GM04503 (cell line): ENCODE measurements around the gene NDUFA5.

Experiments used
- DNase-seq: peaks from one replicate; pipeline ENCODE4 v3.0.0-alpha.2; 2012; ENCODE audit warnings: low read depth

The NDUFA5 gene

GRCh38 chr7:123557398-123558288 lies at the start of gene NDUFA5:
NDUFA5 (minus strand) TSS chr7:123557818; CDS start chr7:123557795, 23 bp downstream.
- peak; percentile 94 for DNase-seq

- no peak for DNase-seq
Measured at GRCh38 chr7:123604739-123605138, 47.1 kb upstream of the NDUFA5 start.

GRCh38 chr7:123602648-123603047 lies 45.0 kb upstream of the NDUFA5 start:
- DNase-seq: no peak

DNA sequence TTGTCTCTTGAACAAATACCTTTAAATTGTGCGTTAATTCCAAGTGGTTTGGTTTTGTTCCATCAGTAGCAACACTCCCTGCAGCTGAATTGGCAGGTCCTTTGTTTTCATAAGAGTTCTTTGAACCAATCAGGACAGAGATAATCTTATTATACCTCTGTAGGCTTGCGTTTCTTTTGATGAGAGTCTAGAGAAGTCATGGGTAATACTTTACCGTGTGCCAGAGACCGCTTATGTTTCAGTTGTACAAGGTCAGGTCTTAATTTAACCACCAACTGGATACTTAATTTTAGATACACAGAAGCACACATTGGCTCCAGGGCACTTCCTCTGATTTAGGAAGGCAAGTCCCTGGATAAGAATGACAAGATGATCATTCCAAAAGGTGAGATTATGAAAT lies 43.9 kb upstream of the NDUFA5 start, which contains the start of gene ASB15:
ASB15 (plus strand) TSS at position 292 of the 400 bp plus-strand sequence. CDS start 12,682 bp downstream, outside the sequence.
- DNase-seq: no peak

- DNase-seq: no peak
Measured at GRCh38 chr7:123600876-123601275, 43.3 kb upstream of the NDUFA5 start.

DNA sequence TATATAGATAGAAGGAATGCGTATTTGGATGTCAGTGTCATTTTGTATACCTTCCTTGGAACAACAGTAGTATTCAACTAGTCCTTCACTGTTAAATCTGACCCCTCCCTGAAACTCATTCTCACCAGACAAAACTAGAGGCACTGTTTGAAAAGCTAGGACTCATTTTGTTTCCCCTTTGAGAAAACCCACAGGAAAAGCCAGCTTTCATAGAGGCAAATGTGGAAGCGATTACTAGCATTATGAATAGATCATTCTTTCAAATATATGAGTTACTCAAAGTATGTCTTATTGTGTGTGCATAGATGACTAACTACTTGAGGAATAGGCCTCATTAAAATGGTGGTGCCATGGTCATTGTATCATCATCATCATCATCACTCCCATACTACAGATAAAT lies 42.1 kb upstream of the NDUFA5 start:
- DNase-seq: no peak

- no peak for DNase-seq
Measured at GRCh38 chr7:123598657-123599056, 41.0 kb upstream of the NDUFA5 start.

- no peak for DNase-seq
Measured at GRCh38 chr7:123594813-123595241, 37.2 kb upstream of the NDUFA5 start.

DNA sequence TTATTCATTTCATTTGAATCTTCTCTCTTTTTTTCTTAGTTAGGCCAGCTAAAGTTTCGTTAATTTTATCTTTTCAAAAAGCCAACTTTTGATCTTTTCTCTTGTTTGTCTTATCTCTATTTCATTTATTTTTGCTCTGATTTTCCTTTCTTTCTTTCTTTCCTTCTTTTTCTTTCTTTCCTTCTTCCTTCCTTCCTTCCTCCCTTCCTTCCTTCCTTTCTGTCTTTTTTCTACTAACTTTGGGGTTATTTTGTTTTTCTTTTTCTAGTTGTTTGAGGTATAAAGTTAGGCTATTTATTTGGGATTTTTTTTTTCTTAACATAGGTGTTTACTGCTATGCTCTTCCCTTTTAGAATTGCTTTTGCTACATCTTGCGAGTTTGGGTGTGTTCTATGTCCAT lies 30.8 kb upstream of the NDUFA5 start:
- DNase-seq: no peak

DNA sequence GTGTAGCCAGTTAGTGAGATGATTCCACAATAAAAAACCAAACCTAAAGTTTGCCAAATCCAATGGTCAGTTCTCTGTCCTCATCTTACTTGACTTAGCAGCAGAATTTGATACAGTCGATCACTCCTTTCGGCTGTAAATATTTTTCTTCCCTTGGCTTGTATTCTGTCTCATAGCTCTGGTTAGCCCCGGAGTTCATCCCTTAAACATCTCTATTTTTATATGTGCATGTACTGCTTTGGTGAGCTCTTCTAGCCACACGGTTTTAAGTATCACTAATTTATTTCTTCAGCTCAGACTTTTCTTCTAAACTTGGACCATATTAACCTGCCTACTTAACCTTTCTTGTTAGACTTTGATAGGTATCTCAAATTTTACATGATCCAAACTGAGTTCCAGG lies 26.2 kb upstream of the NDUFA5 start:
- DNase-seq: no peak

- DNase-seq: no peak
Measured at GRCh38 chr7:123581162-123581459, 23.5 kb upstream of the NDUFA5 start.

DNA sequence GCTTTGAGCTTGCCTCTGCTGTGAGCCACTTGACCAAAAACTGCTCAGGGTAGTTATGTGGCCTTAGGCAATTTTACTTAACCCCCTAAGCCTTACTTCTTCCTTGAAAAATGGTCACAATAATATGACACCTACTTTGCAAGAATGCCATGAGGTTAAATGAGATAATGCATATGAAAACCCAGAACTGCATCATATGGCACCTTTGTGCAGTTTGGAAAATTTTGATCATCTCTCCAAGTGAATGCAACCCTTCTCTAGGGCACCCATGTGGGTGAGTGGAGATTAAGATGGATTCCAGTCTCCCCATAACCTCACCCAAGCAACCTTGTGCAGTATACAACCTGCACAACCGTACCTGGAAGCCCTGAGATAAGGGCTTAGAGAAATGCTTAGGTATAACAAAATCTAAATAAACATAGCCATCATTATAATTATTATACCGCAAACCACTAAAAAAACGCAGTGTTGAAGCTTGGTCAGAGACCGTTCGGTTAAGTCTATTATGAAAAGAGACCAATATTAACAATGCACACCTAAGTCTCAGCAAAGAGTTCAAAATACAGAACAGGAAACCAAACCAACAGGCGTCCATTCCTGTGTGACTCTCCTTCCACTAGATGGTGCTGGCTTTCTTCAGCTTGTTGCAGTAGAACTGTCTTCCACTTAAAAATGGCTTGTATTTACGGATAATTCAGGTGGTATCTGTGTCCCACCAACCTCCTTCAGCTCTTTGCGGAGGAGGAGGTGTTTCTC lies 23.0 kb upstream of the NDUFA5 start:
- peak; percentile 4 for DNase-seq

DNA sequence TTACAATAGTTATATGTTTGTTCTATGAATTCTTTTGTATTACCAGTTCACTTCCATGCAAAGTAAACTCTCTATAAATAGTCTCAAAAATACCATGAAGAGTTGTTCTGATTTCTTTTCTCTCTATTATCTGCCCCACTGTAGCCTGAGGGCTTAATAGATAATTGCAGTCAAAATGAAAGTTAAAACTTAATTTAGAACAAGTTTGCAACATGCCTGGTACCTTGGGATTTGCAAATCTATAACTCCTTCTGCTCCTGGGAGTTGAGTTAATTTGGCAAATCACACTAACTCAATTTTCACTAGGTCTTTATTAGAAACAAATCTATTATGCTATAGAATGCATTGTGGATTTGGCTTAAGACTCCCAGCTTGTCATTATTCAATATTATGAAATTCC lies 21.8 kb upstream of the NDUFA5 start:
- no peak for DNase-seq

DNA sequence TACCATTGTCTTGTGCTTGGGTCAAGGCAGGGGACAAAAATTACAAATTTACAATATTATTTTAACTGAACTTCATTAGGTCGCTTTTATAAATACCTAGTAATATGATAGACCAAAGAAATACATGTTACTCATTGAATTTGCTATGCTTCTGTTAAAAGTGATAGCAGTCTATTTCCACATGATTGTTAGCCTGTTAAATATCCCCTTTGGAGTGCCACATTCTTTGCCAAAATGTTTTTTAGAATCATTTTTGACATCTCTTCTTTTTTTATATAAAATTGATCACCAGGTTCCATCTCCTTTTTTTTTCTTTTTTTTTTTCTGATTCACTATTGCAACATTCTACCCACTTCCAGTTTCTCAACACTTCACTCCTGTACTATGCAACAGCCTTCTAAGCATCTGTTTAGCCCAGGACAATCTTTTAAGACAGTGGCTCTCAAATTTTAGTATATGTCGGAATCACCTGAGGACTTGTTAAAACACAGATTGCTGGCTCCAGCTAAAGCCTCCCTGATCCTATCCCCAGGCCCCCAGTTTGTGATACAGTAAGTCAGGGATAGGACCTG lies 16.4 kb upstream of the NDUFA5 start:
- no peak for DNase-seq

- DNase-seq: no peak
Measured at GRCh38 chr7:123573341-123573740, 15.7 kb upstream of the NDUFA5 start.

DNA sequence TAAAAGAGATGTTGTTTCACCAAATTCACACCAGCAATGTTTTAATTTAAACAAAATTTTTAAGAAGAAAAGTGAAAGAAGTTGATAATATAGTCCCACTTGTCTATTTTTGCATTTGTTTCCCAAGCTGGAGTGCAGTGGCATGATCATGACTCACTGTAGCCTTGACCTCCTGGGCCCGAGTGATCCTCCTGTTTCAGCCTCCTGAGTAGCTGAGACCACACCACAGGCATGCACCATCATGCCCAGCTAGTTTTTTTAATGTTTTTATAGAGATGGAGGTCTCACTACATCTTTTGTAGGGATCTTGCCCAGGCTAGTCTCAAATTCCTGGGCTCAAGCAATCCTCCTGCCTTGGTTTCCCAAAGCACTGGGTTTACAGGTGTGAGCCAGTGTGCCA lies 14.1 kb upstream of the NDUFA5 start:
- no peak for DNase-seq

GRCh38 chr7:123571187-123571586 lies 13.6 kb upstream of the NDUFA5 start:
- DNase-seq: no peak

- DNase-seq: no peak
Measured at GRCh38 chr7:123570390-123571182, 13.0 kb upstream of the NDUFA5 start.

DNA sequence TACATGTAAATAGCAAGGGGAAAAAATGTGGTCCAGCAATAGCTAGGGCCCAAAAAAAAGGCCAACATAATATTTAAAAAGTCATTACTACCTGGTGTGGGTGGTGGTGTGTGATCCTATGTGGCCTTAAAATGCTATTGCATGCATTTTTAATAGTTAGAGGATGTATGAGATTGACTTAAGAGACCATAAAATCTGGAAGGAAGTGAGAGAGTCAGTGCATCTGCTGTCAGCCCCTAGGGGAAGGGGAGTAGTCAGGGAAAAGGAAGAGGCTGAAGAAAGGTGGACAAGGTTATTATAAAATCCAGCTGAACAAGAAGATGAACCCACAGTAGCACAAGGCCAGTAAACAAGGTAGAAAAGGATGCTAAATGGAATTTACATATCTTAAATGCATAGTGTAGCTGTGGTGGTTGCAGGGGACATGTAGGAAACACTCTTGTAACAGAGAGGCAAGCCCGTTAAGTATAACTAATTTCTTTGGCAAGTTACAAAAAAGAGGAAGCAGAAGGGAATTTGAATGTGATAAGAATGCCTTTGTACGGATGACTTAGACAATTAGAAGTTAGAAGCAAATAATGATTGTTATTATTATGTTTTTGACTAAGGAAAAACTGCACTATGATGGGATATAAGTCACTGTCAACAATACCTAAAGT lies 11.9 kb upstream of the NDUFA5 start:
- DNase-seq: no peak

- DNase-seq: no peak
Measured at GRCh38 chr7:123562121-123562520, 4.5 kb upstream of the NDUFA5 start.

DNA sequence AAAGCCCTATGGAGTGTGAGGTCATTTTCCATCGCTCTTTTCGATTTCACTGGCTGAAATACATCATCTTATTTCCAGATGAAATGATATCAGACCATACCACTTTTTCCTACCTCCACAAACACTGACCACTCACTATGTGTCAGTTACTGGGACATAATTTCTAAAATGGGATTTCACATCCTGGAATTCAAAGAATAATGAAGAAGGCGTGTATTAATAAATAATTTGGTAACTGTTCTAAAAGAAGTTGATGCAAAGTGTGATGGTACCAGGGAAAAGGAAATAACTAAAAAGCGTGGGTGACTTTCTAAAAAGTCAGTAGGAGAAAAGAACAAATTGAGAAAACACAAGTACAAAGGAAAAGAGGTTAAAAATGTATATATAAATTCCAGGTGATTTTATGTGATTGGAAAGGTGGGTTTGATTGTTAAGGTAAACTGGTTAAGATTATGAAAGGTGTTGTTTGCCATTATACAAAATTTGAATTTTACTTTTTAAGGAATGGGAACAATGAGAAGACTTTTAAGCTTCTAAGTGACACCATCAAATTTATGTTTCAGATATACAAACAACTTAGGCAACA lies 764 bp upstream of the NDUFA5 start:
- DNase-seq: no peak
